Smooth muscle cell (in vitro differentiated cells): ENCODE data around the gene UBN1. TPM values are rescaled to one million over a fixed set of nuclear protein-coding genes. Genes with fewer than 3 reads are reported as not detected.

Source experiments
- DNase-seq: peaks from one replicate; lab custom pipeline; 2025; ENCODE audit not compliant: unreplicated experiment; lab: John Stamatoyannopoulos, UW
- H2AFZ ChIP-seq: fragments of 200-600 bp; sonication (generic); 2 replicates; pipeline ENCODE4 v1.6.0; 2016; ENCODE audit warnings: antibody characterized with exemption, low read depth, mild to moderate bottlenecking
- H3F3A ChIP-seq: fragments of 200-600 bp; sonication (generic); 2 replicates; pipeline ENCODE4 v1.6.0; 2017; ENCODE audit warnings: antibody characterized with exemption, low read depth
- H3K27ac ChIP-seq: fragments of 200-600 bp; sonication (generic); 2 replicates; pipeline ENCODE4 v1.5.1; 2016; ENCODE audit warnings: low read depth, mild to moderate bottlenecking
- H3K27me3 ChIP-seq: fragments of 200-600 bp; sonication (generic); 2 replicates; pipeline ENCODE4 v1.6.1; 2016; ENCODE audit warnings: low read depth, mild to moderate bottlenecking
- H3K36me3 ChIP-seq: fragments of 200-600 bp; sonication (generic); 2 replicates; pipeline ENCODE4 v1.5.1; 2016; ENCODE audit warnings: low read depth
- H3K4me1 ChIP-seq: fragments of 200-600 bp; sonication (generic); 2 replicates; pipeline ENCODE4 v1.5.1; 2016; ENCODE audit warnings: low read depth
- H3K4me2 ChIP-seq: fragments of 200-600 bp; sonication (generic); 2 replicates; pipeline ENCODE4 v1.6.0; 2016; ENCODE audit warnings: mild to moderate bottlenecking
- H3K4me3 ChIP-seq: fragments of 200-600 bp; sonication (generic); 2 replicates; pipeline ENCODE4 v1.5.1; 2016; ENCODE audit warnings: mild to moderate bottlenecking
- H3K79me2 ChIP-seq: fragments of 200-600 bp; sonication (generic); 2 replicates; pipeline ENCODE4 v1.6.0; 2016; ENCODE audit warnings: low read depth, mild to moderate bottlenecking
- H3K9ac ChIP-seq: fragments of 200-600 bp; sonication (generic); 2 replicates; pipeline ENCODE4 v1.6.0; 2016; ENCODE audit warnings: low read depth
- H3K9me3 ChIP-seq: fragments of 200-600 bp; sonication (generic); replicated peaks from 2 replicates; pipeline ENCODE4 v1.5.1; 2016; ENCODE audit warnings: low read depth
- H4K20me1 ChIP-seq: fragments of 200-600 bp; sonication (generic); 2 replicates; pipeline ENCODE4 v1.6.0; 2016; ENCODE audit warnings: low read depth
- CTCF ChIP-seq: fragments of 200-600 bp; sonication (generic); IDR thresholded peaks from 2 replicates; pipeline ENCODE4 v1.5.1; 2017; ENCODE audit warnings: borderline replicate concordance, mild to moderate bottlenecking, antibody characterized with exemption; ENCODE audit not compliant: insufficient read depth, poor library complexity, severe bottlenecking
- WGBS: methylation state at CpG from one replicate; pipeline ENCODE4 v1.1.7; 2016; ENCODE audit warnings: low lambda C conversion rate; 5-methylcytosine and 5-hydroxymethylcytosine counted together
- polyA plus RNA-seq: library from polyadenylated mRNA; unstranded; fragments of >200 nt; fragmentation: Nextera tagmentation; extraction: Ambion mirVana; gene quantifications from 2 replicates; pipeline ENCODE4 v1.2.1, GENCODE V29; 2016
- total RNA-seq: library from RNA; depleted of rRNA; stranded (reverse); fragments of >200 nt; gene quantifications from 2 replicates; pipeline ENCODE4 v1.2.3, GENCODE V29; 2014

Gene UBN1
- total and polyA plus RNA-seq, 2 experiments from 2014 or later, result 16.2 to 29.7 TPM

DNA sequence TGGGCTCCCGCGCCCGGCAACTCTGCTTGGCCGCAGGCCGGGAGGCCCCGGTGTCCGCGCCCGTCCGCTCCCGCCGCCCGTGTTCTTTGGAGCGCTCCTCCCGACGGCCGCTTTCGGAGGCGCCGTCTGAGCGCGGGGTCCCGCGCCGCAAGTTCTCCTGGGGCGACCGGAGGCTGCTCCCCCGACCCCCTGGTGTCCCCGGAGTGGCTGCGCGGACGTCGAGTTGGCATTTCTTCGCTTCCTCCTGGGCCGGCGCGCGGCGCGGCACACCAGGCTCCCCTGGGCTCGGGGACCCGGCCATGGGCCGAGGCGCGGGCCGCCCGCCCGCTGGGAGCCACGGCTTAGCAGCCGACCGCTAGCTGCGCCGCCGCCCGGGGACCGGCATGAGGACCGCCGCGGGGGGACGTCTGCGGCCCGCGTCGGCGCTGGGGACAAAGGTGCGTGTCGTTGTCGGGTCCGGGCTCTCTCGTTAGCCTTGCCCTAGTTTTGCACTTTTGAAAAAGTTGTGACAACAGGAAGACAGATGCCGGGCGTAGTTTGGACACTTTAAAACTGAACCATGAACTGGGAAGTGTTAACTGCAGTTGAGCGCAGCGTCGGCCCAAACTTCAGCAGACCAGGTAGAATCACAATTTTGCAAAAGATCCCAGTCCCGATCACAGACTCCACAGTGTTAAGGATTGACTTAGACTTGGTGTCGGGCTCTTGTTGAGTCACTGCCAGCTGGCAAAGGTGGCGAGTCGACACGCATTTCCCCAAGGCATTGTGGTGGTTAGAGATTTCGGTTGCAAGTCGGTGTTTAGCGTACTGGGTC lies 700 bp downstream of the UBN1 start:
- peak overlapping the region; percentile 94 for H3K9ac ChIP-seq
- peak overlapping the region; percentile 91 for H3K4me2 ChIP-seq
- H2AFZ ChIP-seq, result peak overlapping the region; percentile 91
- no peaks in the 10 kb centered on the region for H3K9me3 ChIP-seq
- H4K20me1 ChIP-seq, result peaks cover 70% of the 10 kb centered on the region
- H3F3A ChIP-seq, result peaks cover 5% of the 10 kb centered on the region
- H3K36me3 ChIP-seq, result peaks cover 6% of the 10 kb centered on the region
- TF ChIP-seq CTCF, result no peak
- DNase-seq, result no peak
- H3K27me3 ChIP-seq, result no peaks in the 10 kb centered on the region
- peak overlapping the region; percentile 82 for H3K4me3 ChIP-seq
- under 1% methylated on average over 83 of the region's 83 CpGs for WGBS
- H3K4me1 ChIP-seq, result peaks cover 32% of the 10 kb centered on the region
- peak overlapping the region; percentile 92 for H3K27ac ChIP-seq
- H3K79me2 ChIP-seq, result peaks cover 83% of the 10 kb centered on the region

- no peak overlapping the region for H2AFZ ChIP-seq
- peaks cover 75% of the 10 kb centered on the region for H3K79me2 ChIP-seq
- H3F3A ChIP-seq, result peaks cover 5% of the 10 kb centered on the region
- 66% methylated on average over 3 of the region's 3 CpGs for WGBS
- no peak overlapping the region for H3K27ac ChIP-seq
- peaks cover 32% of the 10 kb centered on the region for H3K4me1 ChIP-seq
- H4K20me1 ChIP-seq, result peaks cover 79% of the 10 kb centered on the region
- no peaks in the 10 kb centered on the region for H3K9me3 ChIP-seq
- peak overlapping the region; percentile 0 for H3K9ac ChIP-seq
- no peak for DNase-seq
- no peaks in the 10 kb centered on the region for H3K27me3 ChIP-seq
- H3K4me2 ChIP-seq, result peak overlapping the region; percentile 91
- no peaks in the 10 kb centered on the region for H3K36me3 ChIP-seq
- no peak for TF ChIP-seq CTCF
- peak overlapping the region; percentile 82 for H3K4me3 ChIP-seq
Measured at GRCh38 chr16:4850211-4850610, 2.9 kb downstream of the UBN1 start.

DNA sequence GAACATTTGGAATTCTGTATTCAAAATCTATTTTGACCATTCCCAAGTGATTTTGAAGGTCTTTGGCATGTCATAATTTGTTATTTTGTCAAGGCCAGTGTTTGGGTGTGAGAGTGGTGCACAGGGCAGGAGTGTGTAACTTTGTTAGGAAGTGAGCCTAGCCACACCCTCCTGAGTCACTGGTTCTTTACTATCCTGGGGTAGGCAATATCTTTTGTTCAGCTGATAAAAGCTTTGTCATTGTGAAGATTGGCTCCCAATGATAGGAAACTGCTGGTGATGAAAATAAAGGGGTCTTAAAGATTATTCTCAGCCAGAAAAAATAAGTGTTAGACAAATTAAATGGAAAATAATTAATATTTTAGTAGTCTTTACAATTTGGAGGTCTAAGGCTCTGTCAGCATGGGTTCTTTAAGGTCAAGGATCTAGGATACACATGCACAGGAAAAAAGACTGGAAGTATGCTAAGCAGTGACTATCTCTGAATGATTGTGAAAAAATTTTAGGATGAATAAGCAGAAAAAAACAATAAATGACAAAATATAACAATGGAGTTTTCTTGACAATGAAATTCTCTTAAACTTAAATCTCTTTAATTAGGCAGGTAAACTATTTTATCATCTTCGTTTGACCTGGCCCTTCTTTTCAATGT lies 5.1 kb downstream of the UBN1 start:
- H3K27ac ChIP-seq, result peak overlapping the region; percentile 14
- H3K4me1 ChIP-seq, result peaks cover 23% of the 10 kb centered on the region
- no peak for TF ChIP-seq CTCF
- H2AFZ ChIP-seq, result no peak overlapping the region
- no peak for DNase-seq
- peaks cover 5% of the 10 kb centered on the region for H3K36me3 ChIP-seq
- no peak overlapping the region for H3K4me2 ChIP-seq
- H3K4me3 ChIP-seq, result no peak overlapping the region
- H3K9ac ChIP-seq, result no peak overlapping the region
- H3K9me3 ChIP-seq, result no peaks in the 10 kb centered on the region
- no peaks in the 10 kb centered on the region for H3K27me3 ChIP-seq
- WGBS, result 82% methylated on average over 1 of the region's 1 CpG
- no peaks in the 10 kb centered on the region for H3F3A ChIP-seq
- peaks cover 87% of the 10 kb centered on the region for H4K20me1 ChIP-seq
- peaks cover 72% of the 10 kb centered on the region for H3K79me2 ChIP-seq
